HepG2 (cell line): Measurements from ENCODE around the gene CUL1. TPM values are rescaled to one million over a fixed set of nuclear protein-coding genes. Genes with fewer than 3 reads are reported as not detected.

ENCODE experiments used
- ATAC-seq: fragments of 200-7000 bp; cut with Tn5 transposase; 3 replicates; pipeline ENCODE4 v1.9.1; 2020; ENCODE audit warnings: mild to moderate bottlenecking, moderate library complexity
- BruUV-seq: library from RNA; stranded (reverse); fragments of 400-500 nt; replicated peaks from 2 replicates; lab custom pipeline; 2021; lab: Mats Ljungman, UMichigan
- CTCF ChIA-PET: fragments of 300-600 bp; formaldehyde crosslinking; extraction: SDS; loops from one replicate; lab custom pipeline; 2021; ENCODE audit warnings: low total read pairs, inconsistent platforms, low intra/inter-chr PET ratio; lab: Yijun Ruan, JAX
- POLR2A ChIA-PET: fragments of 350-600 bp; sonication (Branson Sonifier 250); formaldehyde crosslinking; loops from one replicate; lab custom pipeline; 2020; ENCODE audit warnings: antibody characterized with exemption, inconsistent platforms; lab: Yijun Ruan, JAX
- DNase-seq: peaks from one replicate; pipeline ENCODE4 v3.0.0-alpha.2; 2015; ENCODE audit warnings: low spot score
- FAIRE-seq: peaks from 3 replicates; lab custom pipeline; 2011; peaks lifted over from hg19 to GRCh38; lab: Jason Lieb, UNC
- H2AFZ ChIP-seq: one replicate; pipeline ENCODE4 v1.6.1; 2011; ENCODE audit warnings: low read length, inconsistent platforms
- H3K27ac ChIP-seq: fragments of 300-600 bp; 3 replicates; pipeline ENCODE4 v1.8.0; 2011; ENCODE audit warnings: mixed run types, mild to moderate bottlenecking, mixed read lengths, low read length, inconsistent platforms; ENCODE audit not compliant: insufficient read depth; ENCODE audit errors: extremely low read length
- H3K27me3 ChIP-seq, 2 experiments: fragments of 200-600 bp in 1 of 2; 2 replicates in 1 of 2; 3 replicates in 1 of 2; pipeline versions ENCODE4 v1.6.0 to v1.8.0; 2011; ENCODE audit warnings: low read length in 2 of 2, mild to moderate bottlenecking in 2 of 2, moderate library complexity in 2 of 2, inconsistent platforms in 1 of 2; ENCODE audit not compliant: insufficient read depth in 2 of 2, control insufficient read depth in 1 of 2
- H3K36me3 ChIP-seq, 2 experiments: fragments of 200-600 bp in 1 of 2; replicated peaks in 1 of 2; 2 replicates in 1 of 2; 3 replicates in 1 of 2; pipeline versions ENCODE4 v1.5.1 to v1.8.0; 2011; ENCODE audit warnings: low read length in 2 of 2, inconsistent platforms in 1 of 2; ENCODE audit not compliant: insufficient read depth in 2 of 2, control insufficient read depth in 1 of 2
- H3K4me1 ChIP-seq: 2 replicates; pipeline ENCODE4 v1.5.1; 2012; ENCODE audit warnings: low read length, inconsistent platforms; ENCODE audit not compliant: insufficient read depth
- H3K4me2 ChIP-seq: 2 replicates; pipeline ENCODE4 v1.6.0; 2011; ENCODE audit warnings: low read depth, low read length, inconsistent platforms
- H3K4me3 ChIP-seq, 3 experiments: fragments of 200-600 bp in 1 of 3; sonication (generic), shearing (Covaris generic) in 1 of 3; replicated peaks in 1 of 3; 2 replicates each; pipeline ENCODE4 v1.5.1; 2011 to 2016; ENCODE audit warnings: low read length in 3 of 3, inconsistent platforms in 2 of 3, low read depth in 2 of 3, mild to moderate bottlenecking in 2 of 3, control low read depth in 1 of 3, mixed read lengths in 1 of 3; ENCODE audit not compliant: insufficient read depth in 1 of 3
- H3K79me2 ChIP-seq: one replicate; pipeline ENCODE4 v1.6.1; 2011; ENCODE audit warnings: low read length, inconsistent platforms; ENCODE audit not compliant: insufficient read depth
- H3K9ac ChIP-seq: 2 replicates; pipeline ENCODE4 v1.6.0; 2011; ENCODE audit warnings: mild to moderate bottlenecking, low read depth, low read length, inconsistent platforms; ENCODE audit not compliant: insufficient read depth
- H3K9me3 ChIP-seq: 2 replicates; pipeline ENCODE4 v1.5.1; 2012; ENCODE audit warnings: mild to moderate bottlenecking, low read length
- H4K20me1 ChIP-seq: 2 replicates; pipeline ENCODE4 v1.6.0; 2011; ENCODE audit warnings: inconsistent platforms, mild to moderate bottlenecking, low read length, moderate library complexity; ENCODE audit not compliant: insufficient read depth
- ATF1 ChIP-seq: IDR thresholded peaks from 2 replicates; pipeline ENCODE4 v1.6.1; 2016; ENCODE audit warnings: mild to moderate bottlenecking, control low read depth
- CEBPB ChIP-seq: IDR thresholded peaks from 2 replicates; pipeline ENCODE4 v1.6.1; 2011; ENCODE audit warnings: low read depth, low read length, improper control_type of control experiment, borderline replicate concordance
- GTF3A ChIP-seq: sonication (generic); formaldehyde crosslinking; conservative IDR thresholded peaks from 2 replicates; pipeline ENCODE4 v1.4.0; 2020; ENCODE audit warnings: mild to moderate bottlenecking, missing genetic modification reagents
- HMG20B ChIP-seq: conservative IDR thresholded peaks from 2 replicates; pipeline ENCODE4 v1.6.1; 2016; ENCODE audit warnings: missing genetic modification reagents, missing compliant biosample characterization
- HNF4A ChIP-seq: sonication (generic); formaldehyde crosslinking; IDR thresholded peaks from 2 replicates; pipeline ENCODE4 v1.4.0; 2020; ENCODE audit warnings: missing genetic modification reagents
- IKZF1 ChIP-seq: fragments of 450-650 bp; IDR thresholded peaks from 2 replicates; pipeline ENCODE4 v1.7.1; 2016
- PAWR ChIP-seq: sonication (generic); formaldehyde crosslinking; IDR thresholded peaks from 2 replicates; pipeline ENCODE4 v1.4.0; 2020; ENCODE audit warnings: missing genetic modification reagents, mild to moderate bottlenecking, borderline replicate concordance
- RFX1 ChIP-seq: fragments of 450-650 bp; IDR thresholded peaks from 2 replicates; pipeline ENCODE4 v1.6.1; 2017
- SETDB1 ChIP-seq: sonication (generic); formaldehyde crosslinking; IDR thresholded peaks from 2 replicates; pipeline ENCODE4 v1.5.1; 2020; ENCODE audit warnings: missing genetic modification reagents, mild to moderate bottlenecking, borderline replicate concordance
- SNRNP70 ChIP-seq: fragments of 200-400 bp; formaldehyde crosslinking; IDR thresholded peaks from 2 replicates; pipeline ENCODE4 v1.6.1; 2017; ENCODE audit warnings: mild to moderate bottlenecking, low read depth, low read length, moderate library complexity
- SP4 ChIP-seq: sonication (generic); formaldehyde crosslinking; IDR thresholded peaks from 2 replicates; pipeline ENCODE4 v1.8.1; 2023; ENCODE audit warnings: mild to moderate bottlenecking, missing genetic modification reagents
- ZFP90 ChIP-seq: sonication (generic); formaldehyde crosslinking; IDR thresholded peaks from 2 replicates; pipeline ENCODE4 v1.8.0; 2022; ENCODE audit warnings: missing genetic modification reagents, mild to moderate bottlenecking, inconsistent platforms, borderline replicate concordance
- ZNF747 ChIP-seq: sonication (generic); formaldehyde crosslinking; IDR thresholded peaks from 2 replicates; pipeline ENCODE4 v1.8.1; 2023; ENCODE audit warnings: missing genetic modification reagents, mild to moderate bottlenecking, borderline replicate concordance
- ZSCAN21 ChIP-seq: sonication (generic); formaldehyde crosslinking; IDR thresholded peaks from 2 replicates; pipeline ENCODE4 v1.8.0; 2022; ENCODE audit warnings: mild to moderate bottlenecking, missing genetic modification reagents, moderate library complexity, borderline replicate concordance
- WGBS: methylation state at CpG from one replicate; pipeline ENCODE4 v1.1.6; 2017; ENCODE audit warnings: low lambda C conversion rate; 5-methylcytosine and 5-hydroxymethylcytosine counted together
- in situ Hi-C: cut with HindIII; loops from 2 replicates; pipeline ENCODE4 v1.10.0; 2017; ENCODE audit warnings: low pct_unique_long_range_greater_than_20kb; ENCODE audit not compliant: extremely low pct_ligation_motif_present
- intact Hi-C: fragments of 100-400 bp; cut with micrococcal nuclease; formaldehyde crosslinking; loops from one replicate; pipeline ENCODE4 v1.10.0; 2022; ENCODE audit not compliant: unreplicated experiment
- polyA plus RNA-seq, 8 experiments: library from polyadenylated mRNA; depleted of rRNA in 3 of 8; stranded (reverse) in 7 of 8; unstranded in 1 of 8; fragments of >200 nt; fragmentation: Illumina TruSeq in 4 of 8; extraction: Trizol in 4 of 8; gene quantifications; 2 replicates each; pipeline versions ENCODE4 v1.2.1 to v1.2.3, GENCODE V29; 2011 to 2016; ENCODE audit warnings: low read depth in 4 of 8, missing spikeins in 1 of 8, mixed read lengths in 1 of 8; ENCODE audit not compliant: insufficient read depth in 1 of 8
- total RNA-seq, 5 experiments: library from RNA; depleted of rRNA; stranded (reverse); fragments of >200 nt; fragmentation: Illumina TruSeq; extraction: Trizol; gene quantifications; 2 replicates each; pipeline ENCODE4 v1.2.3, GENCODE V29; 2016; ENCODE audit warnings: low read depth in 1 of 5
- TF ChIP-seq, protein P1 (sequence below): sonication (generic); formaldehyde crosslinking; IDR thresholded peaks from 2 replicates; pipeline ENCODE4 v1.9.0; 2021; ENCODE audit warnings: missing genetic modification reagents, borderline replicate concordance
- TF ChIP-seq, protein P2 (sequence below): sonication (generic); formaldehyde crosslinking; IDR thresholded peaks from 2 replicates; pipeline ENCODE4 v1.4.0; 2020; ENCODE audit warnings: missing genetic modification reagents
- TF ChIP-seq, protein P3 (sequence below): sonication (generic); formaldehyde crosslinking; conservative IDR thresholded peaks from 2 replicates; pipeline ENCODE4 v1.4.0; 2020; ENCODE audit warnings: missing genetic modification reagents

Gene CUL1
- total and polyA plus RNA-seq, 2 of the 13 experiments (the other 11 are each of a cell fraction or from before 2014, with no cell fraction given) = 30.1 to 45.9 TPM

DNA sequence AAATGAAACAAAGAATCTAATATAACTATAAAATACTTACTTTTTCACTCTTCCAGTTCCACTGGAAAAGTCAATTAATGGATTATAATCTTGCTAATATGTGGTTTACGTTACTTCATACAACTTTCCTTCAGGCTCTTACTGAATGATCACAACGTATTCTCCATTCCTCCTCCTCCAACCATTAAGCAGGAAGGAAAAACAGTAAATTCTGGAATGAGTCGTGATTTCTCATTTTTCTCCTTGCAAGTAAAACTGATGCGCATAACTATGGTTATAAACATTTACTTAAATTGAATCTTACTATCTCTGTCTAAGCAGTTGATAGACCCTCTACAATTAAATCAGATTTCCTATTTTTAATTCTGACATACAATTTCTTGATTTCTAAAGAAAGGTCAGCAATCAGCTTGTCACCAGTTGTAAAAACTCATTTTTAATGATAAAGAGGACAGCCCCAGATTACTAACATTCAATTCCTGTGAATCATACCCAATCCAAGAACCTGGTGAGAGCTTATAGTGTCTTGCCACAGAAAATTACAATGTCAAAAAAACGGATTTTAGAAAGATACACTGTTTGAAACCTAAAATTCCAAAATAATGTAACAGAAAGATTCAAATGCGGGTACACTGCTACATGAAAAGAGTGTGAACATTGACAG is 121.1 kb downstream of the CUL1 start:
- TF ChIP-seq GTF3A (CRISPR knock-in tag) = no peak
- TF ChIP-seq, protein P1, sequence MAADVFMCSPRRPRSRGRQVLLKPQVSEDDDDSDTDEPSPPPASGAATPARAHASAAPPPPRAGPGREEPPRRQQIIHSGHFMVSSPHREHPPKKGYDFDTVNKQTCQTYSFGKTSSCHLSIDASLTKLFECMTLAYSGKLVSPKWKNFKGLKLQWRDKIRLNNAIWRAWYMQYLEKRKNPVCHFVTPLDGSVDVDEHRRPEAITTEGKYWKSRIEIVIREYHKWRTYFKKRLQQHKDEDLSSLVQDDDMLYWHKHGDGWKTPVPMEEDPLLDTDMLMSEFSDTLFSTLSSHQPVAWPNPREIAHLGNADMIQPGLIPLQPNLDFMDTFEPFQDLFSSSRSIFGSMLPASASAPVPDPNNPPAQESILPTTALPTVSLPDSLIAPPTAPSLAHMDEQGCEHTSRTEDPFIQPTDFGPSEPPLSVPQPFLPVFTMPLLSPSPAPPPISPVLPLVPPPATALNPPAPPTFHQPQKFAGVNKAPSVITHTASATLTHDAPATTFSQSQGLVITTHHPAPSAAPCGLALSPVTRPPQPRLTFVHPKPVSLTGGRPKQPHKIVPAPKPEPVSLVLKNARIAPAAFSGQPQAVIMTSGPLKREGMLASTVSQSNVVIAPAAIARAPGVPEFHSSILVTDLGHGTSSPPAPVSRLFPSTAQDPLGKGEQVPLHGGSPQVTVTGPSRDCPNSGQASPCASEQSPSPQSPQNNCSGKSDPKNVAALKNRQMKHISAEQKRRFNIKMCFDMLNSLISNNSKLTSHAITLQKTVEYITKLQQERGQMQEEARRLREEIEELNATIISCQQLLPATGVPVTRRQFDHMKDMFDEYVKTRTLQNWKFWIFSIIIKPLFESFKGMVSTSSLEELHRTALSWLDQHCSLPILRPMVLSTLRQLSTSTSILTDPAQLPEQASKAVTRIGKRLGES (CRISPR knock-in tag) = no peak
- no peak for TF ChIP-seq SP4 (CRISPR knock-in tag)
- no peak for TF ChIP-seq HNF4A (CRISPR knock-in tag)
- TF ChIP-seq RFX1 = no peak
- TF ChIP-seq ZFP90 = no peak
- TF ChIP-seq, protein P2, sequence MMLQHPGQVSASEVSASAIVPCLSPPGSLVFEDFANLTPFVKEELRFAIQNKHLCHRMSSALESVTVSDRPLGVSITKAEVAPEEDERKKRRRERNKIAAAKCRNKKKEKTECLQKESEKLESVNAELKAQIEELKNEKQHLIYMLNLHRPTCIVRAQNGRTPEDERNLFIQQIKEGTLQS (CRISPR knock-in tag) = no peak
- TF ChIP-seq ATF1 (CRISPR knock-in tag) = no peak
- TF ChIP-seq HMG20B = no peak
- no peak for TF ChIP-seq ZNF747 (CRISPR knock-in tag)
- no peak for TF ChIP-seq SETDB1
- TF ChIP-seq IKZF1 = no peak
- TF ChIP-seq PAWR (CRISPR knock-in tag) = no peak
- no peak for TF ChIP-seq CEBPB
- TF ChIP-seq, protein P3, sequence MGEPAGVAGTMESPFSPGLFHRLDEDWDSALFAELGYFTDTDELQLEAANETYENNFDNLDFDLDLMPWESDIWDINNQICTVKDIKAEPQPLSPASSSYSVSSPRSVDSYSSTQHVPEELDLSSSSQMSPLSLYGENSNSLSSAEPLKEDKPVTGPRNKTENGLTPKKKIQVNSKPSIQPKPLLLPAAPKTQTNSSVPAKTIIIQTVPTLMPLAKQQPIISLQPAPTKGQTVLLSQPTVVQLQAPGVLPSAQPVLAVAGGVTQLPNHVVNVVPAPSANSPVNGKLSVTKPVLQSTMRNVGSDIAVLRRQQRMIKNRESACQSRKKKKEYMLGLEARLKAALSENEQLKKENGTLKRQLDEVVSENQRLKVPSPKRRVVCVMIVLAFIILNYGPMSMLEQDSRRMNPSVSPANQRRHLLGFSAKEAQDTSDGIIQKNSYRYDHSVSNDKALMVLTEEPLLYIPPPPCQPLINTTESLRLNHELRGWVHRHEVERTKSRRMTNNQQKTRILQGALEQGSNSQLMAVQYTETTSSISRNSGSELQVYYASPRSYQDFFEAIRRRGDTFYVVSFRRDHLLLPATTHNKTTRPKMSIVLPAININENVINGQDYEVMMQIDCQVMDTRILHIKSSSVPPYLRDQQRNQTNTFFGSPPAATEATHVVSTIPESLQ (CRISPR knock-in tag) = no peak
- TF ChIP-seq SNRNP70 = no peak
- TF ChIP-seq ZSCAN21 = no peak
- in situ Hi-C loops = no loop called here
- no peaks in the 10 kb centered on the region for H3K9me3 ChIP-seq
- BruUV-seq = no TSS peak
- H3K27ac ChIP-seq = no peak overlapping the region
- no peak for DNase-seq
- 92% methylated on average over 6 of the region's 6 CpGs for WGBS
- H3K36me3 ChIP-seq = peaks cover 7 to 51% of the 10 kb centered on the region in 2 experiments
- ChIA-PET POLR2A (no interaction called here), CTCF (no interaction called here)
- H3K4me3 ChIP-seq = no peak overlapping the region
- H3K27me3 ChIP-seq = no peaks in the 10 kb centered on the region
- H3K4me2 ChIP-seq = no peak overlapping the region
- no peak overlapping the region for H3K9ac ChIP-seq
- no peak overlapping the region for H2AFZ ChIP-seq
- intact Hi-C loops = no loop called here
- no peak for FAIRE-seq
- no peak for ATAC-seq
- H3K79me2 ChIP-seq = no peaks in the 10 kb centered on the region
- no peaks in the 10 kb centered on the region for H3K4me1 ChIP-seq
- H4K20me1 ChIP-seq = no peaks in the 10 kb centered on the region
